HL-60/S4 treated with phorbol 12-myristate 13-acetate at 8.2 ng/mL for 4 days and 3 days (cell line): Measurements from ENCODE around the gene NEK11.

ENCODE experiments used
- in situ Hi-C: fragments of 300-500 bp; cut with MboI; formaldehyde crosslinking; loops from 2 replicates; pipeline ENCODE4 v1.15.0; 2022; ENCODE audit warnings: low sequenced_read_pairs

NEK11 gene

DNA sequence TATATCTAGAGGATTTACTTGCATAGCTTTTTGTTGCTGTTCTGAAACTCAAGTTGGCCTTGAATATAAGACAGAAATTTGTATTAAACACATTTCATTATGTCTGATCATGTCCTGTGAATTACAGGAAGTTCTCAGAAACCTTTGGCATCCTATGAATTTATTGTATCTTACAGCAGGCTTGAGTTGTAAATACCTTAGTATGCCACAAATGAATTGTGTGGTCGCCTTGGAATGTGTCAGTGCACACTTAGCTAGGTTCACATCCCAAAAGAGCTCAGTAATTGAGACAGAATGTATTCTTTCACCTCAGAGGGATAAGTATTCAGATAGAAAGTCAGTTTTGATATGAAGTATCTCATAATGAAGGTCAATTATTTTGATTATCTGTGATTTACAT lies 83.4 kb downstream of the NEK11 start:
- in situ Hi-C loops, result no loop called here

DNA sequence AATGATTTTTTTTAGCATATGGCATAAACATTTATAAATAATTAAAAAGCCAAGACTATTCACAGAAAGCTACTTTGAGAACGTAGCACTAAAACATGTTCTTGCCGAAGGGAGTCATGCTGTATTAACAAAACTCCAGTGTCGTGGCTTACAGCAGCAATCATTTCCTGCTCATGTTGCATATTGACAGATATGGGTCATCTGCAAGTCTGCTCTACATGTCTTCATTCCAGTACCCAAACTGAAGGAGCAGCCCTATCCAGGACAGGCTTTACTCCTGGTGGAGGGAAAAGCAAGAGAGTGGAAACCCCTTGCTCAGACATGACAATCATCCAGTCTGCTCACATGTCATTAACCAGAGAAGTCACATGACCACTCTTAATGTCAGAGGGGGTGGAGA lies 87.6 kb downstream of the NEK11 start:
- in situ Hi-C loops, result no loop called here

DNA sequence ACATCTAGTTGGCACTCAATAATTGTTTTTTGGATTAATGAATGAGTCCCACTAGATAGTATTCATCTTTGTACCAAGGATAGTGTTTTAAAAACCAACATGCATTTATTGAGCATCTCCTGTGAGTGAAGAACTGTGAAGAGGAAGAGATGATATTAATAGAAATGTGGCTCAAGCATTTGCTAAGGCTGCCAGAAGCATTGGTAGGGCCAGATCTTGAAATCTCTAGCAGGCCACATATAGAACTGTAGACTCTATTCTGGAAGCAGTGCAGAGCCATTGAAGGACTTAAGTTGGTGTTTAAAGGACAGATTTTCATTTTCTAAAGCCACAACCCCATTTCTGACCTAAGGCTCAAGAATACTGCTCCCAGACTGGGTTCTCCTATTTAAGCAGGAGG lies 99.0 kb downstream of the NEK11 start:
- in situ Hi-C loops, result no loop called here

DNA sequence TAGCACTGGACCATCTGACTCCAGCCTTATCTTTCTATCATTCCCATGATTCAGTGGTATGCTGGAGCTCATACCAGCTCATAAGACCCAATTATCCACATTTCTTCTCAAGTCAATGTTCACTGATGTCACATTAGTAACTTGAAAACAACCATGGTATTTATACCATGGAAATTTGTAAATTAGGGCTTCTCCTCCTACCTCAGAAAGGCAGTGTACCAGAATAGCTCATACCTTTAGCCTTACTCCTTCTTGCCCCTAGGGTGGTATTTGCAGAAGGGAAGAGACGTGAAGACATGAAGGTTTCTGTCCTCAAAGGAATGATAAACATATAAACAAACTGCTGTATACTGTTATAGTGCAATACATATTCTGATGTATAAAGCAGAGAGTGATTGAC lies 114.2 kb downstream of the NEK11 start:
- in situ Hi-C loops, result no loop called here

DNA sequence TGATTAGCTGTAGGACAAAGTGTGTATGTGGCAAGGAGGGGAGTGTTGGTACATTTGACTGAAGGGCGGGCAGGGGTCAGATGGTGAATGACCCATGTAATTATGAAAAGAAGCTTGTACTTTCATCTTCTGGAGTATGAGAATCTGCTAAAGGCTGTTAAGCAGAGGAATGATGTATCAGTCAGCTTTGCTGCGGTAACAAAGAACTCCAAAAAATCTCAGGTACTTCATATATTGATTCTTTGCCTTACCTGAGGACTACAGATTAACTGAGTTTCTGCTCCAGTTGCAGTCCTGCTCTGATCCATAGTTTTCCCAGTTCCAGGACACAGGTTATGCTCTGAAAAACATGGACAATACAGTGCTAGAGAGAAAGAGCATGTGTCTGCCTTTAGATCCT lies 115.1 kb downstream of the NEK11 start:
- in situ Hi-C loops, result no loop called here

DNA sequence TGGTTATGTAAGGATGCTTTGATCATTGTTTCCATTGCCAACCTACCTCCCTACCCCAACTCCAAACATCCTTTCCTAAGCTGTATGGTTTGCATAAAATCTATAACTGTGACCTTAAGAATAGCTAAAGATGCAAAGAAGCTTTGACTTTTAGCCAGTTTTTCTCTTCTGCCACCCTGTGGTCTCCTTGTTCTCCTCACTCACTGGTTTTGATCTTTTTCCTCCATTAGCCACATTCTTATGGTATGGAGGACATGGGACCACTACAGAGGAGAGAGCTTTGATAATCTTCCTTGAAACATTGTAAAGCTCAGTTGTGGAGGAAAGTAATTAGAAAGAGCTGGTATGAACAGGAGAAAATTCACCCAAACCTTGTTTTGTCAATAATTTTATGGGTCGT lies 115.9 kb downstream of the NEK11 start:
- in situ Hi-C loops, result no loop called here

DNA sequence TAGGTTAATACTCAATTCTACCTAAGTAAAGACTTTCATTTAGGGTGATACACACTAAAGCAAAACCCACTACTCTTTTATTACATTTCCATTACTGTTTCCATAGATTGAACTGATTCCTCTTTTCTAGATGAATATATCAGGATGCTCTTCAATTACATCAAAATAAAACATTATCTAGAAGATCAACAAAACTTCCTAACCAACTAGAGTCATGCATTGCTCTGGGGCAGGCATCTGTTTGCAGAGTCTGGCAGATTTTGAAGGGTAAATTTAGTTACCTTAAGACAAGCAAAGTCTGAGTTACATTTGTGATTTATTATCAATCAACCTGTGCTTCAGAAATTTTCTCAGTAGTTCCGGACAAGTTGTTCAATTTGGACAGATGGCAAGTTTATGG lies 117.1 kb downstream of the NEK11 start:
- in situ Hi-C loops, result no loop called here

DNA sequence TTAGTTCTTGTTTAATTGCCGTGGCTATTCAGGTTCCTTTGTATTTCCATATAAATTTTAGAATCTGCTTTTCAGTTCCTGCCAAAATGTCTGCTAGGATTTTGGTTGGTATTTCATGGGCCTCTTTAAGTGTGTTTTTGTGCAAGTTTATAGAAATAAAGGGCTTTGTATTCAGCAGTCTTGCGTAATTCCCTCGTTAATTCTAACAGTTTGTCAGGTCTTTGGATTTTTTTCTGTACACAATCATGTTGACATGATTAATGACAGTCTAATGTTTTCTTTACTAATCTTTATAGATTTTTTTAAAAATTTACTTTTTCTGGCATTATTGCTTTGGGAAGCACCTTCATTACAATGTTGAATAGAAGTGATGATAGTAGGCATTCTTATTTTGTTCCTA lies 120.9 kb downstream of the NEK11 start:
- in situ Hi-C loops, result no loop called here

DNA sequence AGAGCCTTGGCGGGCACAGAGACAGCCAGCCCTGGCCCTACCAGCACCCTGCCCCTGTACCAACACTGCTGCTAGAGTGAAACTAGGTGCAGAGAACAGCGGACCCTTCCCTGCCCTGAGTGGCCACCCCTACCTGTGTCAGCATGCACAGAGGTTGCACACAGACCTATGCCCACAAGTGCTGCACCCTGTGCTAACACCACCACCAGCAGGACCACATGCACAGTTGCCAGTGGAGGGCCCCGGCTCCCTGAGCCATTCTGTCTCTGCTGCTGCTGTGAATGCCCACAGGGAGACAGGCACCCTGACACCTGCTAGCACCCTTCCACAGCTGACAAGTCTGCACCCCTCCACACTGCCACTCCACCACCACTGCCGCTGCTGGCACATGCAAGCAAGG lies 131.8 kb downstream of the NEK11 start:
- in situ Hi-C loops, result no loop called here

DNA sequence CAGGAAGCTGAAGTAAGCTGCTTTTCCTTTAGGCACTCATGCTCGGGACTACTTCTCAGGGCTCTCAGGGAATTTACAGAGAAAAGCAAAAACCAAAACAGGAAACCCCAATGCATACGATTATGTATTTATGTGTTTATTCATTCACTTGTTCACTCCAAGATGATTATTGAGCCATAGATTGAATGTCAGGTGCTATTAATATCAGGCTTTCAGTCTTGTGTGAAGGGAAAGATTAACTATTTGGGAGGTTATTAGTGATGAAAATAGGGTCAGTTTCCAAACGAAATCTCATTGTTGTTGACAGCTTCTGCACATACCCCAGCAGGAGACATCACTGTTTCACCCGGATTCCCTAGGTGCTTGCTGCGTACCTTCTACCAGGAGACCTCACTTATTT lies 135.8 kb downstream of the NEK11 start:
- in situ Hi-C loops, result no loop called here

DNA sequence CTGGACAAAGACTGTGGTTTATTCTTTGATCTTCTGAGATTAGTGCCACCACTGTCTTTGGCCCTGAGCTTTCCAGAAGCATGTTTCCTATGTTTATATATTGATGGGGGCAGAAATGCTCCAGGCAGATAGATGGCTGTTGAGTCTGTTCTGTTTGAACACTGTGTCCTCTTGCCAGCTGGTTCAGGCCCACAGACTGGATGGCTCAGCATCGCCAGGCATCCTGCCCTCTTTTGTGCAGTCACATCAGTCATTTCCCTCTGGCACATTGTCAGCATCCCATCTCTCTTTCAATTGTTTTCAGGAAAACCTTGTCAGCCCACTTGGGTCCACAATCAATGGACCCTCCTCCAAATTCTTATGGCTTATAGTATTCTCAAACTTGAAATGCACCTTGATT lies 141.2 kb downstream of the NEK11 start:
- in situ Hi-C loops, result no loop called here

DNA sequence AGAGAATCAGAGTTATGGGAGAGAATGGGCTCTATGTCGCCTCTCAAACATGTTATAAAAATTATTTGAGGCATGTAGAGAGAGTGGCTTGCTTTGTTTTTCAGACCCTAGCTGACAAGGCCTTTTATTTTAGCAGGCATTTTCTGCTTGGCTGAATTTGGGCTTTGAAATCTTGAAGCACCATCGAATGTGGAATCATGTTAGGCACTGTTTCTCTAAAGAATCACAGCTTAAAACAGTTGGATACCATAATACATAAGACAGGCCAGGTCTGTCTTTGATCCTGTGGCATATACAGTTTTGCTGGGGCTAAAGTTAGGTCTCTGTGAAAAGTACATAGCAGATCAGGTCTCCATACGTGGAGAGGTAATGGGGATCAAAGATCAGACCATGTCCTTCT lies 142.7 kb downstream of the NEK11 start:
- in situ Hi-C loops, result no loop called here

DNA sequence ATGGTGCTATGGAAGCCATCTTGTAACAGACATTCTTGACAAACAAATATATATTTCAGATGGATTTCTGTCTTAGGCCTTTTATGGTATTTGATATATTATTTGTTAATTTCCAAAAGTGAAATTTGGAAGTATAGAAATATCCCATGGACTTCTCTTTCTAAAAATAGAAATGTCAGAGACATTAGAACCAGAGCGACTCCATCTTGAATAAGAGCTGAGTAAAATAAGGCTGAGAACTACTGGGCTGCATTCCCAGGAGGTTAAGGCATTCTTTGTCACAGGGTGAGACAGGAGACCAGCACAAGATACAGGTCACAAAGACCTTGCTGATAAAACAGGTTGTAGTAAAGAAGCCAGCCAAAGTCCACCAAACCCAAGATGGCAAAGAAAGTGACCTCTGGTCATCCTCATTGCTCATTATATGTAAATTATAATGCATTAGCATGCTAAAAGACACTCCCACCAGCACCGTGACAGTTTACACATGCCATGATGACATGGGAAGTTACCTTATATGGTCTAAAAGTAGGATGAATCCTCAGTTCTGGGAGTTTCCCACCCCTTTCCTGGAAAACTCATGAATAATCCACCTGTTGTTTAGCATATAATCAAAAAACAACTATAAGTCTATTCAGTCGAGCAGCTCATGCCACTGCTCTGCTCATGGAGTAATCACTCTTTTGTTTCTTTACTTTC lies 146.0 kb downstream of the NEK11 start:
- in situ Hi-C loops, result no loop called here

DNA sequence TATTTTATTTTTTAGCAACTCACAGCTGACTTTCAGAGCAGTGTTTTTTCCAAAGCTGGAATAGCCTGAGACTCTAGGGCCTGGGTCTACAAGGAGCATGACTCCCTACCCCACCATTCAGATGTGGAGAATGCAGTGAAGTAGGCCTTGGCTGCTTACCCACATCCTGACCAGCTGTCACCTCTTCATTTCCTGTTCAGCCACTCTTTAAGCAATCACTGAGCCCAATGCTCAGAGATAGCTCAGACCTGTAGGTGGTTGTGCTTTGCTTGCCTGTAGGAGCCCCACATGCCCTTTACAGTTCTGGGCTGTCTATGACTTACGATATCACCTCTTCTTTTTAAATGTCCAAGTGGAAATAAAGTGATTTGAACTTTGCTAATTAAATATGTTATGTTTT lies 148.1 kb downstream of the NEK11 start:
- in situ Hi-C loops, result no loop called here

DNA sequence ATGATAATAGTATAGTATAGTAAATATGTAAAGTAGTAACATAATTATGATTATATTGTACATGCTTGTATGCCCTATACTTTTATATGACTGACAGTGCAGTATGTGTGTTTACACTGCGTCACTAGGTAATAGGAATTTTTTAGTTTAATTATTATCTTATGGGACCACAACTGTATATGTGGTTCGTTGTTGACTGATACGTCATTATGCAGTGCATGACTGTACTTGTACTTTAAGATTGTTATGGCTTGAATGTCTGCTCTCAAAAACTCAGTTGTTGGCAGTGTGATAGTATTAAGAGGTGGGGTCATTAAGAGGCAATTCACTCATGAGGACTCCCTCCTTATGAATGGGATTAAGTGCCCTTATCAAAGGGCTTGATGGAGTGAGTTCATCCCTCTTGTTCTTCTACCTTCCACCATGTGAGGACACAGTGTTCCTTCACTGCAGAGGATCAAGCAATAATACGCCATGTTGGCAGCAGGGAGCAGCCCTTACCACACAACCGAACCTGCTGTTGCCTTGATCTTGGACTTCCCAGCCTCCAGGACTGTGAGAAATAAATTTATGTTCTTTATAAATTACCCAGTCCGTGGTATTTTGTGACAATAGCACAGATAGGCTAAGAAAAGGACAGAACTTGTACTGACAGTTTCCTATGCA lies 152.2 kb downstream of the NEK11 start:
- in situ Hi-C loops, result no loop called here

DNA sequence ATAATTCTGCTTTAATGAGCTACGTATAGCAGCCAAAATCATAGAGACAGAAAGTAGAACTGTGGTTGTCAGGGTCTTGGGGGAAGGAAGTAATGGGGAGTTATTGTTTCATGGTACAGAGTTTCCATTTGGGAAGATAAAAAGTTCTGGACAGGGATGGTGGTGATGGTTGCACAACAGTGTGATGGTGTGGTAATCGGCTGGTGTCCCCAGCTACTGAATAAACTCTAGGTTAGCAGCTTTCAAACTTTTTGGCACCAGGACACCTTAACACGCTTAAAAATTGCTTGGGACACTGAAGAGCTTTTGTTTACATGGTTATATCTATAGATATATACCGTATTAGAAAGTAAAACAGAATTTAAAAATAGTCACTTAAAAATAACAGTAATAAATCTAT lies 166.0 kb downstream of the NEK11 start:
- in situ Hi-C loops, result no loop called here

DNA sequence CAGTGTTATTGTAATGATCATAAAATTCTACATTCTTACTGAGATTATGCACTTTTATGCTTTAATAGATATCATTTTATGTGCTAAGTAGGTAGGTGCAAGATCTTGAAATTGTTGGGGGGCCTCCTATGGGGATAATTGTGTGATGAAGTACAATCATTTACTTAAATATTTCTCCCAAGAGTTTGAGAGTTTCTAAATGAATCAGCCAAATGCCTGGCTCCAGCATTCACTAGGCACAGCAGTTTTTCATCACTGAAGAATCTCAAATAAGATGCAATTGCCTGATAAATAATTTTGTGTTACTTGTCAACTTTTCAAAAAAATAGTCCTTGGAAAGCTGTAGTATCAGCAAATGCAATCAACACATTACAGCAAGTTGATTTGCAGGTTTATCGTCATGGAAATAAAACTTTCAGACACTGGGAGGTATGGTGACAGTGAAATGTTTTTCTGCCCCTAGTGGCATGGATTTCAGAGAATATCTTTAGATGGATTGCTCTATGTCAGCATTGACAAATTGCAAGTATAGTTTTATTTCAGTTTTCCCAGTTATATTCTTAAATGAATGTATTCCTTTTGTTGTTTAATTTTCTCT lies 167.1 kb downstream of the NEK11 start:
- in situ Hi-C loops, result no loop called here

DNA sequence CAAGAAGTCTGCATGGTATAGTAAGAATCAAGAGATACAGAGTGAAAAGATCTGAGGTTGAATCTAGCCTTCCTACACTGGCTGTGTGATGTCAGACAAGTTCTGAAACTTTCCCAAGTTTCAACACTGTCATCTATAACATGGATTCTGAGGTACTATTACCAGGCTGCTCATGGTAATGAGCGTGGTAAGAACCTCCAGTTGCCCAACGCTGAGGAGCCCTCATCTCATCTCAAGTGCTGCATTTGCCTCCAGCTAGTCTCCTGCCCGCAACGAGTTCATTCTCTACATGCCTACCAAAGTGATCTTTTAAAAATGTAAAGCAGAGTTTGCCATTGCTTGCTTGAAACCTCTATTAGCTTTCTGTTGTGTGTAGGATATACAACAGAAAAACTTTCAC lies 168.1 kb downstream of the NEK11 start:
- in situ Hi-C loops, result no loop called here

DNA sequence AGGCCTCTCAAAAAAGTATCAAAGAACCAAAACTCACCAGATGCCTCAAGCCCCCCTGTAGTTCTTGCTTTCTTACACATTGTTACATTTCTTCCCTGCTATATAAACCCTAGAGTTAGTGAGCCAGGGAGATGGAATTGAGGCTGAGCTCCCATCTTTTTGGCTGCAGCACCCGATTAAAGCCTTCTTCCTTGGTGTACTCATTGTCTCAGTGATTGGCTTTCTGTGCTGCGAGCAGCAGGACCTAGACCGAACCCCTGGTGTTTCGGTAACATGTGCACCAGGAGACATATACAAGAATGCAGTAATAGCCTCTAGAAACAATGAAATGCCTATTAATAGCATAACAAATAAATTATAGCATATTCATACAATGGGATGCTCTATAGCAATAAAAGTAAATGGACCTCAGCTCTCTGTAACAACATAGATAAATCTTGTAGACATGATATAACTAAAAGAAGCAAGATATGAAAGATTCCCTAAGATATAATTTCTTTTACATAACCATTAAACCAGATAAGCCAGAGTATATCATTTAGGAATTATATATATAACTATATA lies 174.0 kb downstream of the NEK11 start:
- in situ Hi-C loops, result no loop called here

DNA sequence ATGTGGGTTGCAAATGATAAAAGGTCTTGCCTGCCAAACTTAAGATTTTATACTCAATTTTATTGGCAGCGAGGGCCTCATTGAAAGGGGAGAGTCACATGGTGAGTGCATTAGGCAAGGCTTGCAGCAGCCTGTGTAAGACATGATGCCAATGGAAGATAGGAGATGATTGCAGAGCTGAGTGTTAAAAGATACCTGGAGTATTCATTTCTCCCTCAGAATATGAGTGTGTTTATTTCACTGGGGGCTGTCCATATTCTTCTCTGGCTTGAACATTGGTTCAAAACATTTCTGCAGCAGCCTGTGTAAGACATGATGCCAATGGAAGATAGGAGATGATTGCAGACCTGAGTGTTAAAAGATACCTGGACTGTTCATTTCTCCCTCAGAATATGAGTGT lies 189.7 kb downstream of the NEK11 start:
- in situ Hi-C loops, result no loop called here

DNA sequence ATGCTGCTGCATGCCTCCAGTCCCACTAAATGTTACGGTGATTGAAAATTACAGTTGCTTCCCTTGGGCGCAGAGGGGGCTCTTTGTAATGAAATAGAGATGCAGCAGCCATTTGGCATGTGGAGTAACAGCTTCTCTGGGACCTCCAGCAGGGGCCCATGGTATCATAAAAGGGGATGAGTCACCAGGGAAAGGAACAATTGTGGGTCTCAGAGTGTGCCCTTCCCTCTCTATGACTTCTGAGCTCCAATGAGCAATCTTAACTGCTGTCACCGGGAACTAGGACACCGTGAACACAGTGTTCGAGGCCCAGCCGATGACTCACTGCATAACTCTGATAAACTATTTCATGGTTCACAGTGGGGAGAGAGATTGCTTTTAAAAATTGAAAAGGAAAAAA lies 190.1 kb downstream of the NEK11 start:
- in situ Hi-C loops, result no loop called here

DNA sequence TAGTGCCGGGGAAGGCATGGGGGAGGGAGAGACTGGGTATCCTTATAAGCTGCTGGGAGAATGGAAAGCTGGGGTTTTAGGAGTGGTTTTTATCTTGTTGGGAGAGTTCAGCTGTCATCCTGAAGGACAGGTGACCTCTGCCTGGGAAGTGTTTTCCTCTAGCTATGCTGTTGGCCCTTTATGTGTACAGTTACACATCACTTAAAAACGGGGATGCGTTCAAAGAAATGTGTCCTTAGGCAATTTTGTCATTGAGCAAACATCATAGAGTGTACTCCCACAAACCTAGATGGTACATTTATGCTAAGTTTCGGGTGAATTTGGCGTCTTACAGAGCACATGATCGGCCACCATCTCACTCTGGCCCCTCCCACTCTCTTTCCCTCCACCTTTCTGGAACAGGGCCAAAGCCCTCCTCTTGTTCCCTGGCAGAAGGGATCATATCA lies 190.6 kb downstream of the NEK11 start:
- in situ Hi-C loops, result no loop called here
